ENCODE measurements around the gene PPP1R14B. TPM values are rescaled to one million over a fixed set of nuclear protein-coding genes. Genes with fewer than 3 reads are reported as not detected.

PPP1R14B gene
- total RNA-seq, 4 donors from 2014 or later, result 127 to 220 (median 158) TPM

DNA sequence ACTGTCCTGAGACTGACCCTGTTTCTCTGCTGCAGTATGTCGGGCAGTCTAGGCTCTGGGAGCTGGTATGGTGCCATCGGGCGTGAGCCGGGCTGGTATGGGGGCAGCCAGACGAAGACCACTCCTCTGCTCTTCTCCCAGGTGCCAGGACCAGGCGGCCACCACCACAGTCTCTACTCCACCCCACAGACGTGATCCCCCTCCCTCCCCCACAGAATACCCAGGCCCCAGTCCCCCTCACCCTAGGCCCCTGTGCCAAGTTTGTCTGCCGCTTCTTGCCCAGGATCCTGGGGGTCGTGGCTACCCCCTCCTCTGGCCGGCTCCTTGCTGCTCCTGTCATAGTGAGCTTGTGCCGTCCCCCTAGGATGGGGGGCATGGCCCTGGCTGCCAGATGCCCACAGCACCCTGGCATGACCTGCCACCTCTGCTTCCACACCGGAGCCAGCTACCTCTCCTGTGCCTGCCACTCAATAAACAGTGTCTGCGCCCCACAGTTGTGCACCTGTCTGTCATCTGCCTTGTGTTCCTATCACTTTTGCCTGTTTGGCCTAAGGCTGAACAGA, 42.3 kb upstream of the PPP1R14B start:
- WGBS, result 92% methylated on average over 10 of the region's 13 CpGs

DNA sequence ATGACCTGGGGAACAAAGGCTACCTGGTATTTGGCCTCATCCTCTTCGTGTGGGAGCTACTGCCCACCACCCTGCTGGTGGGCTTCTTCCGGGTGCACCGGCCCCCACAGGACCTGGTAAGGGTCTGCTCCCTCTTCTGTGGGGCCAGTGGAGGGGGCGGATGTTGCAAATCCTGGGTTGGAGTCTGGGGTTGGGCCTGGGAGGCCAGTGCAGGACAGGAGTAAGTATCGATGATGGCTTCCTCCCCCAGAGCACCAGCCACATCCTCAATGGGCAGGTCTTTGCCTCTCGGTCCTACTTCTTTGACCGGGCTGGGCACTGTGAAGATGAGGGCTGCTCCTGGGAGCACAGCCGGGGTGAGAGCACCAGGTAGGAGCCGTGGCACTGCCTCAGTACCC, 41.6 kb upstream of the PPP1R14B start:
- Histone ChIP-seq H3K27ac (no peak overlapping the region), H3K27me3 (peaks cover 23% of the 10 kb centered on the region), H3K9me3 (no peaks in the 10 kb centered on the region), H3K36me3 (peaks cover 6% of the 10 kb centered on the region), H3K4me3 (no peak overlapping the region), H3K4me1 (peaks cover 46% of the 10 kb centered on the region)
- no peak for DNase-seq (ENCODE audit: low spot score in 2 of 2)
- 100% methylated on average over 1 of the region's 9 CpGs for WGBS
- TF ChIP-seq POLR2A (IDR thresholded peaks at IDR 0.05), result no peak
- TF ChIP-seq EP300 (IDR thresholded peaks at IDR 0.05), result no peak
- no peak for TF ChIP-seq CTCF (IDR thresholded peaks at IDR 0.05)
- TF ChIP-seq POLR2AphosphoS5 (IDR thresholded peaks at IDR 0.05), result no peak

More for the DNA sequence above, 42.3 kb upstream of the PPP1R14B start:
- Histone ChIP-seq H3K27ac (no peak overlapping the region), H3K9me3 (no peaks in the 10 kb centered on the region), H3K27me3 (peaks cover 23% of the 10 kb centered on the region), H3K36me3 (peaks cover 6% of the 10 kb centered on the region), H3K4me3 (no peak overlapping the region), H3K4me1 (peaks cover 38% of the 10 kb centered on the region)
- TF ChIP-seq POLR2A (IDR thresholded peaks at IDR 0.05) (no peak), POLR2AphosphoS5 (IDR thresholded peaks at IDR 0.05) (no peak), CTCF (IDR thresholded peaks at IDR 0.05) (no peak), EP300 (IDR thresholded peaks at IDR 0.05) (no peak)
- no peak for DNase-seq (ENCODE audit: low spot score in 2 of 2)

GRCh38 chr11:64287676-64288352, 41.1 kb upstream of the PPP1R14B start:
- no peak for DNase-seq (ENCODE audit: low spot score in 2 of 2)
- Histone ChIP-seq H3K4me1 (peaks cover 50% of the 10 kb centered on the region), H3K9me3 (no peaks in the 10 kb centered on the region), H3K36me3 (peaks cover 6% of the 10 kb centered on the region), H3K27me3 (peaks cover 19% of the 10 kb centered on the region), H3K27ac (no peak overlapping the region), H3K4me3 (no peak overlapping the region)
- WGBS, result 95% methylated on average over 23 of the region's 33 CpGs
- TF ChIP-seq EP300 (IDR thresholded peaks at IDR 0.05), result no peak
- TF ChIP-seq POLR2AphosphoS5 (IDR thresholded peaks at IDR 0.05), result no peak
- no peak for TF ChIP-seq POLR2A (IDR thresholded peaks at IDR 0.05)
- TF ChIP-seq CTCF (IDR thresholded peaks at IDR 0.05), result no peak

DNA sequence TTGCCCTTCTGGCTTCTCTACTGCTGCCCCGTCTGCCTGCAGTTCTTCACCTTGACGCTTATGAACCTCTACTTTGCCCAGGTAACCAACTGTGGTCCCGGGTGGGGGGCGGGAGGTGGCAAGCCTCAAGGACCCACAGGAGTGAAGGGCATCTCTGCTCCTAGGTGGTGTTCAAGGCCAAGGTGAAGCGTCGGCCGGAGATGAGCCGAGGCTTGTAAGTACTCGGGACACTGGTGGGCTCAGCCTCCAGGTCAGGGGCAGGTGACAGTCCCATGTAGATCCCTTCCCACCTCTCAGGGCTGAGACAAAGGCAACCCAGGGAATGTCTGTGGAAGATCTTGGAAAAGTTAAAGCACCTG, 40.0 kb upstream of the PPP1R14B start:
- DNase-seq (ENCODE audit: low spot score in 2 of 2), result no peak
- H3K9me3 ChIP-seq, result no peaks in the 10 kb centered on the region
- no peak overlapping the region for H3K4me3 ChIP-seq
- peaks cover 9% of the 10 kb centered on the region for H3K27me3 ChIP-seq
- H3K36me3 ChIP-seq, result peaks cover 6% of the 10 kb centered on the region
- TF ChIP-seq EP300 (IDR thresholded peaks at IDR 0.05) (no peak), CTCF (IDR thresholded peaks at IDR 0.05) (no peak), POLR2AphosphoS5 (IDR thresholded peaks at IDR 0.05) (no peak), POLR2A (IDR thresholded peaks at IDR 0.05) (no peak)
- H3K27ac ChIP-seq, result no peak overlapping the region
- peaks cover 40% of the 10 kb centered on the region for H3K4me1 ChIP-seq
- WGBS, result 90% methylated on average over 9 of the region's 9 CpGs

DNA sequence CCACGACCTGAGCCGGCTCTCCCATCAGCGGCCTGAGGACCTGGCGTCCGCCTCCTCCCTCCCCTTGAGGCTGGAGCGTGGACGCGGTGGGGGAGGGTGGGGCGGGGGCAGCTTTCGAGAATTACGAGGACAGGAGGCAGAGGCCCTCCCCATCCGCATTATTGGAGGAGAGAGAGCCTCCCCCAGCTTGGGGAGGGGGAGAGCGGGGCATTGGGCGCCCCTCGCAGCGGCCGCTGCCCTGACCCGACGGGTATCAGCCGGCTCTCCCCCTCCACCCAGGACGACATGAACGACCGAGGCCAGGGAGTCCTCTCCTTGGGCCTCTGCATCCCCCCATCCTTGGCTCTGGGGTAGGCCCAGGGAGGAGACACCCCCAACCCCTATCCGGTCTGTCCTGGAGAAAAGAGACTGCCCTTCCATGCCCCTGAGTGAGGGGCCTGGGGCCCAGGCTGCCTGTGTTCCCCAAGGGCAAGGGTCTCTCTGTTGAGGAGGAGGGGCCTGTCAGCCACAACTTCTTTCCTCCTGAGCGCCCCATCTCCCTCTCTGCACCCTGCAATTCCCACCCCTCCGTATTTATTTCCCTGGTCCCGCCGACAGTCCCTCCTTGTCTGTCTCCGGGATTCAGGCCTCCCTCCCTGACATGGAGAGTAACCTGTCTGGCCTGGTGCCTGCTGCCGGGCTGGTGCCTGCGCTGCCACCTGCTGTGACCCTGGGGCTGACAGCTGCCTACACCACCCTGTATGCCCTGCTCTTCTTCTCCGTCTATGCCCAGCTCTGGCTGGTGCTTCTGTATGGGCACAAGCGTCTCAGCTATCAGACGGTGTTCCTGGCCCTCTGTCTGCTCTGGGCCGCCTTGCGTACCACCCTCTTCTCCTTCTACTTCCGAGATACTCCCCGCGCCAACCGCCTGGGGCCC, 39.4 kb upstream of the PPP1R14B start:
- Histone ChIP-seq H3K9me3 (no peaks in the 10 kb centered on the region), H3K27me3 (peaks cover 2% of the 10 kb centered on the region), H3K4me1 (peaks cover 34% of the 10 kb centered on the region), H3K4me3 (peak overlapping the region; percentile 81), H3K27ac (peak overlapping the region; percentile 92), H3K36me3 (peaks cover 6% of the 10 kb centered on the region)
- no peak for DNase-seq (ENCODE audit: low spot score in 2 of 2)
- 32% methylated on average over 23 of the region's 40 CpGs for WGBS
- TF ChIP-seq POLR2A (IDR thresholded peaks at IDR 0.05) (no peak), EP300 (IDR thresholded peaks at IDR 0.05) (no peak), CTCF (IDR thresholded peaks at IDR 0.05) (no peak), POLR2AphosphoS5 (IDR thresholded peaks at IDR 0.05) (no peak)
